ENCODE results near the gene WFIKKN2.

WFIKKN2 gene

DNA sequence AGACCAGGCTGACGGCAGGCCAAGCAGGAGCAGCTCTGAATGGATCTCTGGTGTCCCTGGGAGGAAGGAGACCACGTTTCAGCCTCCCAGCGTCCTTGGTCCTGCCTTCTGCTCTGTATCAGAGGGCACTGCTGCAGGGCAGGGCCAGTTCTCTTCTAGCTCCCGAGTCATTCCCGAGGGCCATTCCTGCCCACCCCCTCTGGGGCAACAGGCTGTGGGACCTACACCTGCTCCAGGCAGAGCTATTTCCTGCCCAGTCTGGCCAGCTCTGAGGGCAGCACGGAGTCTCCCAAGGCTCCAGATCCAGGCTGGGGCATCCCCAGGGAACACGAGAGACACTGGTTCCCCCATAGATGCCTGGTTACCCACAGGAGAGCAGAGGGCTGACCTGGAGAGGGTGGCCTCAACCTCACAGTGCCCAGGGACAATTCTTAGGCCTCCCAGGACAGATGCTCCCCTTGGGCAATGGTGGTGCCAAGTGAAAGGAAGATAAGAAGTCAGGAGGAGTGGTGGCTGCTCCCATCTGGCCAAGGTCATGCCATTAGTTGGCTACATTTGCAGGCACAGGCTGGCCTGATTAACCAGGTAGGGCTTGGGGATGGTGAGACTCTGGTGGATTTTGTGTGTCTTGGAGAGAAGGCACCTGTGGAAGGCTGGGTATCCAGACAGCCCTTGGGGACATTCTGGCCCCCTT, 2.0 kb downstream of the WFIKKN2 start:
- H3K36me3 ChIP-seq (ENCODE audit: insufficient read depth, low read length), result no peaks in the 10 kb centered on the region
- no peaks in the 10 kb centered on the region for H3K9me3 ChIP-seq (ENCODE audit: insufficient read depth, low read depth, low read length)
- no peak overlapping the region for H3K9ac ChIP-seq (ENCODE audit: low read depth, low read length)
- peak overlapping the region; percentile 71; the same call in 1 of the 2 replicates for H3K27ac ChIP-seq (ENCODE audit: low read depth, low read length)
- peaks cover 9% of the 10 kb centered on the region for H3K4me1 ChIP-seq (ENCODE audit: insufficient read depth, low read length)
- no peaks in the 10 kb centered on the region for H3K27me3 ChIP-seq (ENCODE audit: insufficient read depth, low read length)
- no peak overlapping the region for H3K4me3 ChIP-seq (ENCODE audit: low read length)
- 86% methylated on average over 7 of the region's 7 CpGs for WGBS

DNA sequence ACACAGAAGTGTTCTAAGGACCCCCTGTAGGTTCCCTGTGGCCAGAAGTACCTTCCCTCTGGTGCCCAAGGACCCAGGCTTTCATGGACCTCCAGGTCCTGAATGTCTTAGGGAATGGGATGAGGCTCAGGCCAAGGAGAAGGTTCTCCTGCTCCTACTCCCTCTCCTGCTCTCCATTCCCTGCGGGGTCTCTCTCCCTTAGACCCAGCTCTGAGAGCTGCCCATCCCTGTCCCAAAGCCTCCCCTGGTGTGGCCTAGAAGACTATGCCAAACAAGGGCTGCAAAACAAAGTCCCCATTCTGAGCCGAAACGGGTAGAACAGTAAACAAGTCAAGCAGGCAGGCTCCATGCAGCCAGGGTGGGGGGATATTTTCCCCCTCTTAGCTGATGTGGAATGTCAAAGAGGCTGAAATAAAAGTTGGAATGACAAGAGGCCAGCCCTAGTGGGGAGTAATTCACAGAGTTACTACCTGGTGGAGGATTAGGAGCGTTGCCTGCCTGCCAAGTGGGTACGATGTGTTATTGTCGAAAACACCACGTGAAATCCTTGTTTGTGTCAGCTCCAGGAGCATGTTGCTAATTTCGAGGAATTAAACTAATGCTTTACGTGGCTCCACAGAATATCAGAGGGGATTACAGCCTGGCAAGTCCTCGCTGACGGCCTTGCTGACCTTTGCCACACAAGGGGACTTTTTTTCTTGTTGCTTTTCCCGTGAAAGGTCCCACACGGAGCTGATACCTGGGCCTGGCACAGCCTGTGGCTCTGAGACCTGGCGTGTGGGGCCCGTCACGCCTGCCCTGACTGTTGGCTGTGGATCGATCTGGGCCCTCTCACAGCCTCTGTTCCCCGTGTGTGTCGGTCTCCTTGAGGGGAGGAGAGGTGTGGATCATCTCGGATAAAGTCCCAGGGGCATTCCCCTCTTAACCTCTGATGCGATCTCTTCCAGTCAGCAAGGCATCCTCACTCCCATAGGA, 2.9 kb downstream of the WFIKKN2 start:
- peaks cover 9% of the 10 kb centered on the region for H3K4me1 ChIP-seq (ENCODE audit: insufficient read depth, low read length)
- H3K9ac ChIP-seq (ENCODE audit: low read depth, low read length), result no peak overlapping the region
- H3K36me3 ChIP-seq (ENCODE audit: insufficient read depth, low read length), result no peaks in the 10 kb centered on the region
- H3K27me3 ChIP-seq (ENCODE audit: insufficient read depth, low read length), result no peaks in the 10 kb centered on the region
- 63% methylated on average over 20 of the region's 21 CpGs for WGBS
- H3K4me3 ChIP-seq (ENCODE audit: low read length), result no peak overlapping the region
- no peaks in the 10 kb centered on the region for H3K9me3 ChIP-seq (ENCODE audit: insufficient read depth, low read depth, low read length)
- H3K27ac ChIP-seq (ENCODE audit: low read depth, low read length), result peak overlapping the region; percentile 71; the same call in 1 of the 2 replicates

GRCh38 chr17:50839591-50840310, 4.4 kb downstream of the WFIKKN2 start:
- Histone ChIP-seq H3K9me3 (ENCODE audit: insufficient read depth, low read depth, low read length) (no peaks in the 10 kb centered on the region), H3K27me3 (ENCODE audit: insufficient read depth, low read length) (no peaks in the 10 kb centered on the region), H3K9ac (ENCODE audit: low read depth, low read length) (no peak overlapping the region), H3K27ac (ENCODE audit: low read depth, low read length) (no peak overlapping the region), H3K4me1 (ENCODE audit: insufficient read depth, low read length) (peaks cover 6% of the 10 kb centered on the region), H3K36me3 (ENCODE audit: insufficient read depth, low read length) (no peaks in the 10 kb centered on the region), H3K4me3 (ENCODE audit: low read length) (no peak overlapping the region)
- WGBS, result 96% methylated on average over 29 of the region's 29 CpGs

DNA sequence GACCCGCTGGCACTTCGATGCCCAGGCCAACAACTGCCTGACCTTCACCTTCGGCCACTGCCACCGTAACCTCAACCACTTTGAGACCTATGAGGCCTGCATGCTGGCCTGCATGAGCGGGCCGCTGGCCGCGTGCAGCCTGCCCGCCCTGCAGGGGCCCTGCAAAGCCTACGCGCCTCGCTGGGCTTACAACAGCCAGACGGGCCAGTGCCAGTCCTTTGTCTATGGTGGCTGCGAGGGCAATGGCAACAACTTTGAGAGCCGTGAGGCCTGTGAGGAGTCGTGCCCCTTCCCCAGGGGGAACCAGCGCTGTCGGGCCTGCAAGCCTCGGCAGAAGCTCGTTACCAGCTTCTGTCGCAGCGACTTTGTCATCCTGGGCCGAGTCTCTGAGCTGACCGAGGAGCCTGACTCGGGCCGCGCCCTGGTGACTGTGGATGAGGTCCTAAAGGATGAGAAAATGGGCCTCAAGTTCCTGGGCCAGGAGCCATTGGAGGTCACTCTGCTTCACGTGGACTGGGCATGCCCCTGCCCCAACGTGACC, 5.0 kb downstream of the WFIKKN2 start:
- H3K9me3 ChIP-seq (ENCODE audit: insufficient read depth, low read depth, low read length), result no peaks in the 10 kb centered on the region
- 0 out of 2 replicates have a peak, but pooled peaks cover 2% of the 10 kb centered on the region for H3K4me1 ChIP-seq (ENCODE audit: insufficient read depth, low read length)
- H3K9ac ChIP-seq (ENCODE audit: low read depth, low read length), result no peak overlapping the region
- no peak overlapping the region for H3K27ac ChIP-seq (ENCODE audit: low read depth, low read length)
- H3K36me3 ChIP-seq (ENCODE audit: insufficient read depth, low read length), result no peaks in the 10 kb centered on the region
- 94% methylated on average over 29 of the region's 29 CpGs for WGBS
- H3K27me3 ChIP-seq (ENCODE audit: insufficient read depth, low read length), result no peaks in the 10 kb centered on the region
- no peak overlapping the region for H3K4me3 ChIP-seq (ENCODE audit: low read length)

DNA sequence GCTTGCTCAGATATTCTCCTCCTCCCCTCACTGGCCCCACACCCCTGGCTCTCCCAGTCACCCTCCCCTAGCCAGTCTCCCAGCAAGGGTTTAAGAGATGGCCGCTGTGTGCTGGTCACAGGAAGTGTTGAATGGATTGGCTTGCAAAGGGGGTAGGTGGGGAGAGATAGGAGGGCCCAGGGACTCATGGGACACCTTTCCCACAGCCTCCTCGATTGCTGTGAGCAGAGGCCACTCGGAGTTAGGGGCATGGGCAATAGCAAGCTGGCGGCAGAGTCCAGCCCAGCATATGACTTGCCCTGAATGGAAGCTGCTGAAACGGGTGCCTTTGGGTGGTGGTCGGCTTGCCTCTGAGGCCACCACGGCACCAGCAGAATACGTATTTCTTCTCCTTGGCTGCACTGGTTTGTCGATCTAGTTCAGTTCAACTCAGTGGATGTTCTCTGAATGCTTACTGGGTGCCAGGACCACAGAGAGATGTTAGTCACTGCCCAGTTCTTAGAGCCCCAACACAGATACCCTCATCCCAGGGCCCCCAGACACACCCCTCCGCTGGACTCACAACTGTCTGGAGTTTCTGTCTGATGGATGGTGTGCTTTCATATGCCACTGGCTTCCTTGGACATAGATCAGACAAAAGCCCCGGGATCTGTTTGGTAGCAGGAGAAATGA, 6.0 kb downstream of the WFIKKN2 start:
- Histone ChIP-seq H3K36me3 (ENCODE audit: insufficient read depth, low read length) (no peaks in the 10 kb centered on the region), H3K4me3 (ENCODE audit: low read length) (no peak overlapping the region), H3K4me1 (ENCODE audit: insufficient read depth, low read length) (0 out of 2 replicates have a peak, but pooled peaks cover 6% of the 10 kb centered on the region), H3K27ac (ENCODE audit: low read depth, low read length) (no peak overlapping the region), H3K9ac (ENCODE audit: low read depth, low read length) (no peak overlapping the region), H3K27me3 (ENCODE audit: insufficient read depth, low read length) (no peaks in the 10 kb centered on the region), H3K9me3 (ENCODE audit: insufficient read depth, low read depth, low read length) (no peaks in the 10 kb centered on the region)
- 84% methylated on average over 11 of the region's 11 CpGs for WGBS

DNA sequence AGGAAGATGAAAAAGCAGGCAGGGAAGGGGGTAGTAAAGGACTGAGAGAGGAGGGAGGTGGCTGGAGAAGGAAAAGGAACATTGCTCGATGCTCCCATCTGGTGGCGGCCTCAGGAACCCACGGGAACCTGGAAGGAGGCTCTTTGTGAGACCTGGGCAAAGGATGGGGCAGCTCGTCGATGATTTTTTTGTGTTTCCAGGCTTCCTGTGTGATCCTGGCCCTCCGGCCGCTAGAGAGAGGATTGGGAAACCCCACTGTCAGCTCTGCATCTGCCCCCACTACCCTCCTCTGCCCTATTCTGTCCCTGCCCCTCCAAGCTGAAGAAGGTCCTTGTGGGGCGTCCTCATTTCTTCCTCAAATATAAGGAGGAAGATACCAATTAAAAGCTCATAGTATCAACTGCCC, 6.6 kb downstream of the WFIKKN2 start:
- Histone ChIP-seq H3K4me3 (ENCODE audit: low read length) (no peak overlapping the region), H3K9me3 (ENCODE audit: insufficient read depth, low read depth, low read length) (no peaks in the 10 kb centered on the region), H3K4me1 (ENCODE audit: insufficient read depth, low read length) (0 out of 2 replicates have a peak, but pooled peaks cover 6% of the 10 kb centered on the region), H3K9ac (ENCODE audit: low read depth, low read length) (no peak overlapping the region), H3K36me3 (ENCODE audit: insufficient read depth, low read length) (no peaks in the 10 kb centered on the region), H3K27me3 (ENCODE audit: insufficient read depth, low read length) (no peaks in the 10 kb centered on the region), H3K27ac (ENCODE audit: low read depth, low read length) (no peak overlapping the region)
- whole genome bisulfite sequencing, result 16% methylated on average over 7 of the region's 8 CpGs

DNA sequence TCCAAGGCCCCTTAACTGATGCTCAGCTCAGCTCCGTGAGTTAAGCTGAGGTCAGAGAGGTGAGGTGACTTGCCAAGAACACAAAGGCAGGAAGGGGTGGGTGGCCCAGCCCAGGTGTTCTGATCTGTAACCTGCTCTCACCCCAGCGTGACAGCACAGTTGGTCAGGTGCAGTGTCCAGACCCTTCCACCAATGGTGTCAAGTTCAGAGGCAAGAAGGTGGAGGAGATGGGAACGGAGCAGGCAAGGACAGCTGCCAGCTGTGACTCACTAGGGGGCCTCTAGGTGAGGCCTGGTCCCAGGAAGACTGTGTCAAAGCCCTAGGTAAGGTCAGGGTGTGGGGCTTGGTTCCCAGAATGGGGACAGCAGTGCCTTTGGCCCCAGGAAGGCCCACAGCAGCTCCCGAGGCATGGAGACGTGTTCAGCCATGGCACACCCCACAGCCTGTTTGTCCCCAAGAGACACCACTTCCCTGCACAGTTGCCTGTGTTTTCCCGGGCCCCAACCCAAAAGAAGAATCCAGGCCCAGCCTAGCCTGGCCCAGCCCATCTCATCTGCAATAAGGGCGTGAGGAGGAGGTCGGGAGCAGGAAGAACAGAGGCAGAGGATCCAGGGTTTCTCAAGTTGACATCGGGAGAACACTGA, 7.2 kb downstream of the WFIKKN2 start:
- H3K27ac ChIP-seq (ENCODE audit: low read depth, low read length), result no peak overlapping the region
- H3K27me3 ChIP-seq (ENCODE audit: insufficient read depth, low read length), result no peaks in the 10 kb centered on the region
- no peak overlapping the region for H3K4me3 ChIP-seq (ENCODE audit: low read length)
- H3K4me1 ChIP-seq (ENCODE audit: insufficient read depth, low read length), result 0 out of 2 replicates have a peak, but pooled peaks cover 6% of the 10 kb centered on the region
- WGBS, result 83% methylated on average over 9 of the region's 9 CpGs
- H3K9ac ChIP-seq (ENCODE audit: low read depth, low read length), result no peak overlapping the region
- no peaks in the 10 kb centered on the region for H3K9me3 ChIP-seq (ENCODE audit: insufficient read depth, low read depth, low read length)
- H3K36me3 ChIP-seq (ENCODE audit: insufficient read depth, low read length), result no peaks in the 10 kb centered on the region

DNA sequence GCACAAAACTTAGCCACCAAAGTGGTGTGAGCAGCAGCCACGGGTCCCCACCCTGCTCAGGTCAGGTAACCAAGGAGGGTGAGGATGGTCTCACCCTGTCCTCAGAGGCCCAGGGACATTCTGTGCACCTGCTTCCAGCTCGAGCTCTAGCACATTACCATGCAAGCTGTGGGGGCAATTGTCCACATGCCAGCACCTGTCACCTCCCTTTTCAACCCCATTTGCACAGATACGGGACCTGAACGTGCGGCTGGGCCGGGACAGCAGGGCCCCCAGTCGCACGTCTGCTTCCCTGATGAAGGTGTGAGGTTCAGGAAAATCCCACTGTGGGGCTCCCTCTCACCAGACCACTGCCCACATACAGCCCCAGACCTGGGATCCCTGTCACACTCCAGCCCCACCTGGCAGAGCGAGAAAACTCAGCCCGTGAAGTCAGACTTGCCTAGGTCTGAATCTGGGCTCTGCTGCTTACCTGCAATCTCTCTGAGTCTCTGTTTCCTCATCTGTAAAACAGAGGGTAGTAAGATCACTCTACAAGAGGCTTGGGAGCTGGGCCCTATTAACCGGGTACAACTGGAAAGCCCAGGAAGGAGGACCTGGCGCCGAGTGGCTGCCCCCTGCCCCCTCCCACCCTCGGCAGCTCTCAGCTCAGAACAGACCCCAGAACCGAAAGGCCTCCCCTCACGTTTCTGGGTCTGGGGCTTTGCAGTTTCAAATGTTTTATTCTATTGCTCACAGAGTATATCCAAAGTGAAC, 7.9 kb downstream of the WFIKKN2 start:
- 87% methylated on average over 16 of the region's 16 CpGs for WGBS
- Histone ChIP-seq H3K4me1 (ENCODE audit: insufficient read depth, low read length) (0 out of 2 replicates have a peak, but pooled peaks cover 6% of the 10 kb centered on the region), H3K27ac (ENCODE audit: low read depth, low read length) (no peak overlapping the region), H3K4me3 (ENCODE audit: low read length) (no peak overlapping the region), H3K27me3 (ENCODE audit: insufficient read depth, low read length) (no peaks in the 10 kb centered on the region), H3K9ac (ENCODE audit: low read depth, low read length) (no peak overlapping the region), H3K36me3 (ENCODE audit: insufficient read depth, low read length) (no peaks in the 10 kb centered on the region), H3K9me3 (ENCODE audit: insufficient read depth, low read depth, low read length) (no peaks in the 10 kb centered on the region)

- Histone ChIP-seq H3K27ac (ENCODE audit: low read depth, low read length) (no peak overlapping the region), H3K36me3 (ENCODE audit: insufficient read depth, low read length) (no peaks in the 10 kb centered on the region), H3K4me1 (ENCODE audit: insufficient read depth, low read length) (0 out of 2 replicates have a peak, but pooled peaks cover 6% of the 10 kb centered on the region), H3K4me3 (ENCODE audit: low read length) (no peak overlapping the region), H3K9ac (ENCODE audit: low read depth, low read length) (no peak overlapping the region), H3K27me3 (ENCODE audit: insufficient read depth, low read length) (no peaks in the 10 kb centered on the region), H3K9me3 (ENCODE audit: insufficient read depth, low read depth, low read length) (no peaks in the 10 kb centered on the region)
- 88% methylated on average over 14 of the region's 14 CpGs for WGBS
Observed at GRCh38 chr17:50844117-50844700, 8.8 kb downstream of the WFIKKN2 start.
